HEK293 (cell line): Measurements from ENCODE around the gene FGF12.

Source experiments
- CTCF ChIA-PET: fragments of 350-600 bp; formaldehyde crosslinking; extraction: SDS; loops from one replicate; lab custom pipeline; 2021; ENCODE audit warnings: antibody characterized with exemption; lab: Yijun Ruan, JAX
- POLR2A ChIA-PET: fragments of 300-600 bp; formaldehyde crosslinking; extraction: SDS; loops from one replicate; lab custom pipeline; 2020; ENCODE audit warnings: antibody characterized with exemption, inconsistent platforms; lab: Yijun Ruan, JAX
- H3K27ac ChIP-seq: fragments of 200-500 bp; sonication (Bioruptor generic); 2 replicates; pipeline ENCODE4 v1.5.1; 2014; ENCODE audit warnings: low read depth, low read length, control low read depth, inconsistent platforms; ENCODE audit errors: extremely low read depth
- H3K36me3 ChIP-seq, 2 experiments: fragments of 200-500 bp in 1 of 2; sonication (Bioruptor generic) in 1 of 2; 1 replicate in 1 of 2; 2 replicates in 1 of 2; pipeline ENCODE4 v1.5.1; 2014 to 2017; ENCODE audit warnings: inconsistent platforms in 2 of 2, low read length in 2 of 2; ENCODE audit not compliant: control insufficient read depth in 2 of 2, insufficient read depth in 1 of 2
- H3K4me1 ChIP-seq: fragments of 200-500 bp; sonication (Bioruptor generic); 2 replicates; pipeline ENCODE4 v1.5.1; 2014; ENCODE audit warnings: mild to moderate bottlenecking, low read length, inconsistent platforms; ENCODE audit not compliant: control insufficient read depth, insufficient read depth
- H3K4me3 ChIP-seq: 2 replicates; pipeline ENCODE4 v1.5.1; 2011; ENCODE audit warnings: low read depth, mild to moderate bottlenecking, control low read depth, low read length, moderate library complexity
- H3K9me3 ChIP-seq: fragments of 200-500 bp; sonication (Bioruptor generic); 2 replicates; pipeline ENCODE4 v1.5.1; 2014; ENCODE audit warnings: low read depth, low read length, inconsistent platforms; ENCODE audit not compliant: control insufficient read depth, insufficient read depth
- EGR2 ChIP-seq: fragments of 450-650 bp; formaldehyde crosslinking; IDR thresholded peaks from 2 replicates; pipeline ENCODE4 v1.5.1; 2016; ENCODE audit warnings: low read depth, missing biosample characterization, missing genetic modification characterization
- HOXC10 ChIP-seq: sonication (generic); formaldehyde crosslinking; IDR thresholded peaks from 2 replicates; pipeline ENCODE4 v1.8.1; 2023; ENCODE audit warnings: mild to moderate bottlenecking, missing genetic modification reagents
- IKZF3 ChIP-seq: fragments of 450-650 bp; IDR thresholded peaks from 2 replicates; pipeline ENCODE4 v1.5.0; 2018; ENCODE audit warnings: missing biosample characterization, mild to moderate bottlenecking, missing genetic modification characterization, moderate library complexity
- KLF16 ChIP-seq: fragments of 450-650 bp; formaldehyde crosslinking; IDR thresholded peaks from 2 replicates; pipeline ENCODE4 v1.5.1; 2017; ENCODE audit warnings: missing biosample characterization, missing genetic modification characterization
- KLF7 ChIP-seq: fragments of 450-650 bp; formaldehyde crosslinking; IDR thresholded peaks from 2 replicates; pipeline ENCODE4 v1.5.1; 2016; ENCODE audit warnings: missing biosample characterization, missing genetic modification characterization, borderline replicate concordance
- OSR2 ChIP-seq: fragments of 450-650 bp; formaldehyde crosslinking; IDR thresholded peaks from 2 replicates; pipeline ENCODE4 v1.5.1; 2016; ENCODE audit warnings: missing biosample characterization, missing genetic modification characterization
- RBAK ChIP-seq: fragments of 450-650 bp; formaldehyde crosslinking; IDR thresholded peaks from 2 replicates; pipeline ENCODE4 v1.5.1; 2016; ENCODE audit warnings: missing biosample characterization, missing genetic modification characterization
- SCRT2 ChIP-seq: fragments of 450-650 bp; formaldehyde crosslinking; IDR thresholded peaks from 2 replicates; pipeline ENCODE4 v1.5.1; 2016; ENCODE audit warnings: missing biosample characterization, missing genetic modification characterization
- ZBTB8A ChIP-seq: fragments of 450-650 bp; formaldehyde crosslinking; IDR thresholded peaks from 2 replicates; pipeline ENCODE4 v1.5.1; 2016; ENCODE audit warnings: missing biosample characterization, missing genetic modification characterization
- ZFHX2 ChIP-seq: fragments of 450-650 bp; formaldehyde crosslinking; conservative IDR thresholded peaks from 2 replicates; pipeline ENCODE4 v1.5.1; 2016; ENCODE audit warnings: missing biosample characterization, missing genetic modification characterization
- ZNF155 ChIP-seq: fragments of 450-650 bp; formaldehyde crosslinking; IDR thresholded peaks from 2 replicates; pipeline ENCODE4 v1.5.1; 2016; ENCODE audit warnings: missing biosample characterization, missing genetic modification characterization
- ZNF16 ChIP-seq: fragments of 450-650 bp; formaldehyde crosslinking; IDR thresholded peaks from 2 replicates; pipeline ENCODE4 v1.5.1; 2016; ENCODE audit warnings: low read depth, missing biosample characterization, missing genetic modification characterization
- ZNF354C ChIP-seq: fragments of 450-650 bp; formaldehyde crosslinking; IDR thresholded peaks from 2 replicates; pipeline ENCODE4 v1.5.1; 2016; ENCODE audit warnings: missing biosample characterization, missing genetic modification characterization, low read depth, borderline replicate concordance
- ZNF37A ChIP-seq: fragments of 450-650 bp; IDR thresholded peaks from 2 replicates; pipeline ENCODE4 v1.5.1; 2018; ENCODE audit warnings: missing biosample characterization, missing genetic modification characterization
- ZNF521 ChIP-seq: fragments of 450-650 bp; formaldehyde crosslinking; IDR thresholded peaks from 2 replicates; pipeline ENCODE4 v1.5.1; 2017; ENCODE audit warnings: missing biosample characterization, mild to moderate bottlenecking, missing genetic modification characterization
- ZNF548 ChIP-seq: fragments of 450-650 bp; formaldehyde crosslinking; IDR thresholded peaks from 2 replicates; pipeline ENCODE4 v1.5.1; 2016; ENCODE audit warnings: missing biosample characterization, missing genetic modification characterization
- ZNF785 ChIP-seq: fragments of 450-650 bp; formaldehyde crosslinking; IDR thresholded peaks from 2 replicates; pipeline ENCODE4 v1.5.1; 2016; ENCODE audit warnings: missing biosample characterization, missing genetic modification characterization
- ZNF792 ChIP-seq: fragments of 450-650 bp; formaldehyde crosslinking; IDR thresholded peaks from 2 replicates; pipeline ENCODE4 v1.5.1; 2016; ENCODE audit warnings: missing biosample characterization, missing genetic modification characterization
- ZNF843 ChIP-seq: fragments of 450-650 bp; formaldehyde crosslinking; IDR thresholded peaks from 2 replicates; pipeline ENCODE4 v1.5.1; 2016; ENCODE audit warnings: missing biosample characterization, missing genetic modification characterization
- ZSCAN30 ChIP-seq: fragments of 450-650 bp; IDR thresholded peaks from 2 replicates; pipeline ENCODE4 v1.5.1; 2018; ENCODE audit warnings: missing biosample characterization, mild to moderate bottlenecking, missing genetic modification characterization, moderate library complexity
- TF ChIP-seq, protein P1 (sequence below): fragments of 450-650 bp; formaldehyde crosslinking; IDR thresholded peaks from 2 replicates; pipeline ENCODE4 v1.5.1; 2016; ENCODE audit warnings: missing biosample characterization, missing genetic modification characterization, low read depth
- TF ChIP-seq, protein P2 (sequence below): fragments of 450-650 bp; formaldehyde crosslinking; IDR thresholded peaks from 2 replicates; pipeline ENCODE4 v1.5.1; 2016; ENCODE audit warnings: missing biosample characterization, missing genetic modification characterization
- TF ChIP-seq, protein P3 (sequence below): fragments of 450-650 bp; formaldehyde crosslinking; IDR thresholded peaks from 2 replicates; pipeline ENCODE4; 2016; ENCODE audit warnings: missing biosample characterization, missing genetic modification characterization
- TF ChIP-seq, protein P4 (sequence below): IDR thresholded peaks from 2 replicates; pipeline ENCODE4 v1.6.1; 2011; ENCODE audit warnings: mild to moderate bottlenecking, low read depth, low read length, borderline replicate concordance
- TF ChIP-seq, protein P5 (sequence below): fragments of 450-650 bp; formaldehyde crosslinking; IDR thresholded peaks from 2 replicates; pipeline ENCODE4 v1.5.1; 2017; ENCODE audit warnings: missing biosample characterization, mild to moderate bottlenecking, missing genetic modification characterization, moderate library complexity
- TF ChIP-seq, protein P6 (sequence below): fragments of 450-650 bp; formaldehyde crosslinking; IDR thresholded peaks from 2 replicates; pipeline ENCODE4 v1.5.1; 2017; ENCODE audit warnings: missing biosample characterization, missing genetic modification characterization

FGF12 gene

DNA sequence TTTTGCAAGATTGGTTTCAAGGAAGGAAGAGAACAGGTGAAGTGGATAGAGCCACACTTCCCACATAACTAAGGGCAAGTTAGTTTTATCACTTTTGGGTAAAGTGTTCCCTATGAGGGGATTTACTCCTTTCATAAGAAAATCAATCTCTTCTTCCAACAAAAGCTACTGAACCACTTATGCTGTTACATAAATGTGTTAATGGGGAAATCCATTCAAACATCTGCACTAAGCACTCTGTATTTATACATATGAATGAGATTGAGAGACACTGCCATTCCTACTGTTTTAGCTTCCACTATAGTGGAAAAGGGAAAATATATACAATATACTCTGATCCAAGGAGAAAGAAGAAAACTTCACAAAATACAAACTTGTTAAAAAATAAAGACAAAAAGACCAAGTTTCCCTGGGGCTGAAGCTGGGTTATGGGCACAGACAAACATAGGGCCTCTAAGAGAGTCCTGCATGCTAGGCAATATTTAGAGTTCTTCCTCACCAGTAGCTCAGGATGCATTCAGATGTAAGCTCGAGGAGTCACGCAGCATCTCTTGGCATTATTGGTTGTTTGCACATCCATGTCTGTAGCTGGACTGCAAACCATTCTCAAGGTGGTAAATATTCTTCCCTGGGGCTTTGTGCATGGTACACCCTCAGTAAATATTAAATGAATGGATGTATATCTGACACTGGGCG, 454.2 kb downstream of the FGF12 start:
- no peaks in the 10 kb centered on the region; the same call in 1 of the 2 replicates for H3K4me1 ChIP-seq
- POLR2A ChIA-PET, result no interaction called here
- no peak overlapping the region for H3K4me3 ChIP-seq
- H3K27ac ChIP-seq, result no peak overlapping the region
- no peak for TF ChIP-seq KLF16
- no peak for TF ChIP-seq ZNF354C (tag by site-specific recombination)
- TF ChIP-seq, protein P1, sequence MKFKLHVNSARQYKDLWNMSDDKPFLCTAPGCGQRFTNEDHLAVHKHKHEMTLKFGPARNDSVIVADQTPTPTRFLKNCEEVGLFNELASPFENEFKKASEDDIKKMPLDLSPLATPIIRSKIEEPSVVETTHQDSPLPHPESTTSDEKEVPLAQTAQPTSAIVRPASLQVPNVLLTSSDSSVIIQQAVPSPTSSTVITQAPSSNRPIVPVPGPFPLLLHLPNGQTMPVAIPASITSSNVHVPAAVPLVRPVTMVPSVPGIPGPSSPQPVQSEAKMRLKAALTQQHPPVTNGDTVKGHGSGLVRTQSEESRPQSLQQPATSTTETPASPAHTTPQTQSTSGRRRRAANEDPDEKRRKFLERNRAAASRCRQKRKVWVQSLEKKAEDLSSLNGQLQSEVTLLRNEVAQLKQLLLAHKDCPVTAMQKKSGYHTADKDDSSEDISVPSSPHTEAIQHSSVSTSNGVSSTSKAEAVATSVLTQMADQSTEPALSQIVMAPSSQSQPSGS (tag by site-specific recombination), result no peak
- TF ChIP-seq HOXC10 (CRISPR knock-in tag), result no peak
- TF ChIP-seq ZNF155, result no peak
- no peak for TF ChIP-seq SCRT2
- no peak for TF ChIP-seq ZNF785
- TF ChIP-seq ZFHX2 (tag by site-specific recombination), result no peak
- no peak for TF ChIP-seq OSR2
- no peak for TF ChIP-seq ZBTB8A (tag by site-specific recombination)
- no peak for TF ChIP-seq ZSCAN30 (tag by site-specific recombination)
- TF ChIP-seq RBAK, result no peak
- TF ChIP-seq, protein P2, sequence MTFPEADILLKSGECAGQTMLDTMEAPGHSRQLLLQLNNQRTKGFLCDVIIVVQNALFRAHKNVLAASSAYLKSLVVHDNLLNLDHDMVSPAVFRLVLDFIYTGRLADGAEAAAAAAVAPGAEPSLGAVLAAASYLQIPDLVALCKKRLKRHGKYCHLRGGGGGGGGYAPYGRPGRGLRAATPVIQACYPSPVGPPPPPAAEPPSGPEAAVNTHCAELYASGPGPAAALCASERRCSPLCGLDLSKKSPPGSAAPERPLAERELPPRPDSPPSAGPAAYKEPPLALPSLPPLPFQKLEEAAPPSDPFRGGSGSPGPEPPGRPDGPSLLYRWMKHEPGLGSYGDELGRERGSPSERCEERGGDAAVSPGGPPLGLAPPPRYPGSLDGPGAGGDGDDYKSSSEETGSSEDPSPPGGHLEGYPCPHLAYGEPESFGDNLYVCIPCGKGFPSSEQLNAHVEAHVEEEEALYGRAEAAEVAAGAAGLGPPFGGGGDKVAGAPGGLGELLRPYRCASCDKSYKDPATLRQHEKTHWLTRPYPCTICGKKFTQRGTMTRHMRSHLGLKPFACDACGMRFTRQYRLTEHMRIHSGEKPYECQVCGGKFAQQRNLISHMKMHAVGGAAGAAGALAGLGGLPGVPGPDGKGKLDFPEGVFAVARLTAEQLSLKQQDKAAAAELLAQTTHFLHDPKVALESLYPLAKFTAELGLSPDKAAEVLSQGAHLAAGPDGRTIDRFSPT, result no peak
- TF ChIP-seq, protein P3, sequence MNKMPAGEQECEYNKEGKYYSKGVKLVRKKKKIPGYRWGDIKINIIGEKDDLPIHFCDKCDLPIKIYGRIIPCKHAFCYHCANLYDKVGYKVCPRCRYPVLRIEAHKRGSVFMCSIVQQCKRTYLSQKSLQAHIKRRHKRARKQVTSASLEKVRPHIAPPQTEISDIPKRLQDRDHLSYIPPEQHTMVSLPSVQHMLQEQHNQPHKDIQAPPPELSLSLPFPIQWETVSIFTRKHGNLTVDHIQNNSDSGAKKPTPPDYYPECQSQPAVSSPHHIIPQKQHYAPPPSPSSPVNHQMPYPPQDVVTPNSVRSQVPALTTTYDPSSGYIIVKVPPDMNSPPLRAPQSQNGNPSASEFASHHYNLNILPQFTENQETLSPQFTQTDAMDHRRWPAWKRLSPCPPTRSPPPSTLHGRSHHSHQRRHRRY (tag by site-specific recombination), result no peak
- no peak for TF ChIP-seq ZNF521 (tag by site-specific recombination)
- TF ChIP-seq, protein P4, sequence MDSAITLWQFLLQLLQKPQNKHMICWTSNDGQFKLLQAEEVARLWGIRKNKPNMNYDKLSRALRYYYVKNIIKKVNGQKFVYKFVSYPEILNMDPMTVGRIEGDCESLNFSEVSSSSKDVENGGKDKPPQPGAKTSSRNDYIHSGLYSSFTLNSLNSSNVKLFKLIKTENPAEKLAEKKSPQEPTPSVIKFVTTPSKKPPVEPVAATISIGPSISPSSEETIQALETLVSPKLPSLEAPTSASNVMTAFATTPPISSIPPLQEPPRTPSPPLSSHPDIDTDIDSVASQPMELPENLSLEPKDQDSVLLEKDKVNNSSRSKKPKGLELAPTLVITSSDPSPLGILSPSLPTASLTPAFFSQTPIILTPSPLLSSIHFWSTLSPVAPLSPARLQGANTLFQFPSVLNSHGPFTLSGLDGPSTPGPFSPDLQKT, result no peak
- TF ChIP-seq, all 188 proteins: peak for 0
- Histone ChIP-seq H3K36me3 (no peaks in the 10 kb centered on the region), H3K9me3 (no peaks in the 10 kb centered on the region)
- CTCF ChIA-PET, result no interaction called here

DNA sequence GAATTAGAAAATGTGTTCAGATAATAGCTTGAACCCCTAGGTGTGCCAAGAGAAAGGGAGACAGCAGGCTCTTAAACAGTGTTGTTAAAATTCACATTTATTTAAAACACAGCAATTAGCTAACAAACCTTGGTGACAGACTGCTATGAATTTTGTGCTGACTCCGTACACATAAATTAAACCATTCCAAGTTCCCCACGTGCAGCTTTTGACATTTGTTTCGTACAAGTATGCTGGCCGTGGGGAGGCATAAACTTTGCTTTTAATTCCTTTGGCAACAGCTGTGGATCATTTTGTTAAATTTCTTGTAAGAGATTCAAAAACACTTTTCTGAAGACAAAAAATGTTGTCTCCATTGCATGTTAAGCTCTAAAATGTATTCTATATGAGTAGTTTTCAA, 465.3 kb downstream of the FGF12 start:
- CTCF ChIA-PET, result interaction anchor here (0.6 kb wide), 1 partner anchor 32 kb away, joined by 4 read pairs; no protein-coding TSS in a partner anchor
- H3K9me3 ChIP-seq, result no peaks in the 10 kb centered on the region
- H3K36me3 ChIP-seq, result no peaks in the 10 kb centered on the region
- H3K27ac ChIP-seq, result no peak overlapping the region
- H3K4me3 ChIP-seq, result no peak overlapping the region
- POLR2A ChIA-PET, result no interaction called here
- no peaks in the 10 kb centered on the region for H3K4me1 ChIP-seq
- no peak for TF ChIP-seq ZNF16 (tag by site-specific recombination)
- TF ChIP-seq ZNF843 (tag by site-specific recombination), result no peak
- TF ChIP-seq, protein P5, sequence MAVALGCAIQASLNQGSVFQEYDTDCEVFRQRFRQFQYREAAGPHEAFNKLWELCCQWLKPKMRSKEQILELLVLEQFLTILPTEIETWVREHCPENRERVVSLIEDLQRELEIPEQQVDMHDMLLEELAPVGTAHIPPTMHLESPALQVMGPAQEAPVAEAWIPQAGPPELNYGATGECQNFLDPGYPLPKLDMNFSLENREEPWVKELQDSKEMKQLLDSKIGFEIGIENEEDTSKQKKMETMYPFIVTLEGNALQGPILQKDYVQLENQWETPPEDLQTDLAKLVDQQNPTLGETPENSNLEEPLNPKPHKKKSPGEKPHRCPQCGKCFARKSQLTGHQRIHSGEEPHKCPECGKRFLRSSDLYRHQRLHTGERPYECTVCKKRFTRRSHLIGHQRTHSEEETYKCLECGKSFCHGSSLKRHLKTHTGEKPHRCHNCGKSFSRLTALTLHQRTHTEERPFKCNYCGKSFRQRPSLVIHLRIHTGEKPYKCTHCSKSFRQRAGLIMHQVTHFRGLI (tag by site-specific recombination), result no peak
- no peak for TF ChIP-seq IKZF3 (tag by site-specific recombination)
- TF ChIP-seq ZNF548 (tag by site-specific recombination), result no peak
- TF ChIP-seq ZNF792, result no peak
- TF ChIP-seq KLF7 (tag by site-specific recombination), result no peak
- no peak for TF ChIP-seq ZNF37A (tag by site-specific recombination)
- TF ChIP-seq EGR2, result no peak
- TF ChIP-seq, protein P6, sequence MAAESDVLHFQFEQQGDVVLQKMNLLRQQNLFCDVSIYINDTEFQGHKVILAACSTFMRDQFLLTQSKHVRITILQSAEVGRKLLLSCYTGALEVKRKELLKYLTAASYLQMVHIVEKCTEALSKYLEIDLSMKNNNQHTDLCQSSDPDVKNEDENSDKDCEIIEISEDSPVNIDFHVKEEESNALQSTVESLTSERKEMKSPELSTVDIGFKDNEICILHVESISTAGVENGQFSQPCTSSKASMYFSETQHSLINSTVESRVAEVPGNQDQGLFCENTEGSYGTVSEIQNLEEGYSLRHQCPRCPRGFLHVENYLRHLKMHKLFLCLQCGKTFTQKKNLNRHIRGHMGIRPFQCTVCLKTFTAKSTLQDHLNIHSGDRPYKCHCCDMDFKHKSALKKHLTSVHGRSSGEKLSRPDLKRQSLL, result no peak
- TF ChIP-seq, protein P1 (tag by site-specific recombination), result no peak
